Measurements from ENCODE around the gene TMA16.
"Not testable (repeated sequence)": the region's sequence is repeated elsewhere in the genome, so short reads cannot be mapped to it uniquely, and the experiment has no call there.

Gene TMA16

DNA sequence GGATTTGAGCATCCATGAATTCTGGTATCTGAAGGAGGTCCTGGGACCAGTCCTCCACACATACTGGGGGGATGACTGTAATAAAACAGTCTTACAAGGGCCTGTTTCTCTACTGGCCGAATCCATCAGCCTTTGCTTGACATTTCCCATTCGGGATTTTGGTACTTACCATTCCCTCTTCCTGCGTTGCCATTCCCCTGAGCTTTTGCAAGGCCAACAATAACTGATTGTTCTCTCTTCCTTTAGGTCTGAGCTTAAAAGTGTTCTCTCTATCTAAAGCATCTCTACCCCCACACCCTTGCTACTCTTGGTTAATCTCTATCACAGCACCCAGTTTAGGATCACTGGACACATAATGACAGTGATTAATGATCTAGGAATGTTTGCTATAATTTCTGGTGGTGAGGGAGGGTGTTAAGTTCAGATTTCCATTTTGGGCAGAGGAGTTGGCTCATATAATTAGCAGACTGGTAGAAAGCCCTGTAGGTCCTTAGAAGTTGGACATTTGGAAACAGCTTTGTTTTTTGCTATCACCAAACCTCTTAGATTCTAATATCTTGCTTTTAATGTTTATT lies 29.4 kb downstream of the TMA16 start:
- no peak for DNase-seq

DNA sequence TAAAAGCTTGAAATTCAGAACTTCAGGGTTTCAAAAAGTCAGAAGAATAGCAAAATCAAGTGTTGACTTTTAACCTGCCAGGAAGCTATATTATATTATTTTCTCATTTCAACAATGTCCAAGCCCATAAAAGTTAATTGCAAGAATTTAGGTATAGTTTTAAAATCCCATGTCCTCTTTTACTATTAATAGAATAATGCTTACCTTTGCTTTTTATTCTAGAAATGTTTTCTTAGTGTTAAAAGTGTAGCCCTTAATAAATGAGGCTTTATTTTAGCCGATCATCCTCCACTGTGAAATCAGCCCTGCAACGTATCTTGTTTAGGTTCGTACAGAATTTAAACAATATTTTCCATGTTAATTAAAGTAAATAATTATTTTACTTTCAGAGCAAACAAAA lies 31.5 kb downstream of the TMA16 start:
- DNase-seq = no peak

DNA sequence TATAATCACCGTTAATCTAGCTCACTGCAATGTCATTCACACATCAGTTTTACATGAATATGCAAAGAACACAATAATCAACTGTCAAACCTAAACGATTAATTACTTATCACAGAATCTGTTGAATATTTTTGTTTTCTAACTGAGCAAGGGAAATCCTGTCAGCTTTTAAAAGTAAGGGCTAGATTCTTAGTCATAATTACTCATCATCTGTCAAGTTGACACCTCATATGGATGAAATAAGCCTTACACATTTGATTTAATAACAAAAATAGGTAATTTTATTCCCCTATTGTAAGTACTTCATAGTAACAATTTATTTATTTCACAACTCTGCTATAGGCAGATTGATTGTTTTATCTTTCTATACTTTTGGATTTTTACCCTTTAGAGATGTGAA lies 32.7 kb downstream of the TMA16 start:
- no peak for DNase-seq

DNA sequence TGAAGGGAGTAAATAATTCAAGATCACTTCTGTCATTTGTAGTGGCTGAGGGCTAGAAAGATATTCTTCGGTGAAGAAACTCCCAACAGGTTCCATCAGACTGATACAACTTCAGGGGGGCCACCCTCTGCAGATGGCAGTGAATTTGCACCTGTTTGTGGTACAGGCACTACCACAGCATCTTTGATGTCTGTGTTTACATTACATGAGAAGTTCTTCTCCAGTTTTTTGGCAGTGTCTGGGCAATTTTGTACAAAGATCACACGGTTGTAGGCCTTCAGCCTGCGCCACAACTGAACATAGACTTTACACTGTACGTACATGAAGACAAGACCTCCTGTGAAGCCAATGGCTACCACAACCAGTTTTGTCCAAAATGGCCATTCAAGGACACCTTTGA lies 34.2 kb downstream of the TMA16 start:
- DNase-seq = no peak

GRCh38 chr4:163534056-163534455 lies 39.6 kb downstream of the TMA16 start:
- DNase-seq = no peak

- DNase-seq = no peak
These were observed 41.2 kb downstream of the TMA16 start for GRCh38 chr4:163535657-163536056.

DNA sequence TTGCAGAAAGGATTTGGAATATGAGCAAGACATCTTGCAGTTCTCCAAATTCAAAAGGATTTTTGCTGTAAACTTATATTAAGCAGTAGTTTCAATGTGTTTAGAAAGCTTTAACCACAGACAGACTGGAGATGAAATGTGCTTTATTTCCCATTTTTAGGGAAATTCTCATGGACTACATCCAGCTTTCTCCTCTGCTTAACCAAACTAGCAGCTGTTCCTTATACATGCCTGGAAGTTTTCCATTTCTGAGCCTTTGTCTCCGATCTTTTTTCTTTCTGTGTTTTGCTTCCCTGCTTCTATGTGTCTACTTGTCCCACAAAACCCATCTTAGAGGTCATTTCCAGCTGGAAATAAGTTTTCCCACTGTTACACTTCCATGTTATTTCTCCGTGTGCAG lies 41.6 kb downstream of the TMA16 start:
- peak in 1 of 2 donors; percentile 36 for DNase-seq

- DNase-seq = no peak
These were observed 42.6 kb downstream of the TMA16 start for GRCh38 chr4:163537114-163537513.

GRCh38 chr4:163538820-163539219 lies 44.3 kb downstream of the TMA16 start:
- DNase-seq = not testable (repeated sequence)

DNA sequence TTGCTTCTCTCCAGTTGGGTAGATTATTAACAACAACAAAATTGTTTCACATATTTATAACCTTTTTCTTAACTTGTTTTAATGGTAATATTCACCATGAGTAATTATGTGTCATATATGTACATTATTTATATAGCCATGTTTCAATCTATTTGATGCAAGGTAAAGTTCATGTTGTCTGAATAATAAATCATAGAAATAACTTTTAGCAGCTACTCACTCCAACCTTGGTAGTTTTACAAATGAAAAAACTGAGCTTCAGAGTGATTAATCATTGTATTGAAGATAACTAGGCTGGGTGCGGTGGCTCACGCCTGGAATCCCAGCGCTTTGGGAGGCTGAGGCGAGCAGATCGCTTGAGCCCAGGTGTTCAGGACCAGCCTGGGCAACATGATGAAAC lies 46.0 kb downstream of the TMA16 start:
- no peak for DNase-seq

DNA sequence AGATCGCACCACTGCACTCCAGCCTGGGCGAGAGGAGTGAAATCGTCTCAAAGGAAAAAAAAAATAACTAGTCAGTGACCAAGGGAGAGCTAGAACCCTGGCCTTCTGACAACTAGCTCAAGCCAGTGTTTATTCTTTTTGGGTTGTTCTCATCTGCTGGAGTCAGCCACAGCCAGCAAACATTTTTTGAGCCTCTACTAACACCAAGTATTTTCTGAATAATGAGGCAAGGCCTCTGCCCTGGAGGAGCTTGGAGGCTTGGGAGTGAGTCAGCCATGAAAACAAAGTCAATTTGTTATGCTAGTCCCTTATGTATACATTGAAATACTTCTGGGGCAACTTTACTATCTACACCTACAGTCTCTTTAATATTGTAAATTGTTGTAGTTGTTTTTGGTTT lies 46.5 kb downstream of the TMA16 start:
- no peak for DNase-seq

DNA sequence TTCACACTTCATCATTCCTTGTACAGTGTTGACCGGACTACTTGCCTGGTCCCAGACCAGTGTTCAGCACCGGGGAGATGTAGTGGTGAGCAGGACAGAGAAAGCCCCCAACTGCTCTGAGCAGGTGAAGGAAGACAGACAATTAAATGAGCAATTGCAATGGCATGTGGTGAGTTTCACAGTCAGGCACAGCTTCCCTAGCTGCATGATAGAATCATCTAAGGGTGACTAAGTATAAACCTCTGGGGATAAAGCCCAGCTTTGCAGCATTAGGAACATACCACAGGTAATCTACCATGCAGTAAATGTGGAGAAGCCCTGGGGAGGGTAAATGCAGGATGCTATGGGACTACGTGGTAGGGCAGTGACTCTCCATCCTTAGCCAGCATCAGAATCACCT lies 47.8 kb downstream of the TMA16 start:
- DNase-seq = no peak

GRCh38 chr4:163544407-163545038 lies 50.0 kb downstream of the TMA16 start:
- peak; percentile 24 to 61 for DNase-seq

DNA sequence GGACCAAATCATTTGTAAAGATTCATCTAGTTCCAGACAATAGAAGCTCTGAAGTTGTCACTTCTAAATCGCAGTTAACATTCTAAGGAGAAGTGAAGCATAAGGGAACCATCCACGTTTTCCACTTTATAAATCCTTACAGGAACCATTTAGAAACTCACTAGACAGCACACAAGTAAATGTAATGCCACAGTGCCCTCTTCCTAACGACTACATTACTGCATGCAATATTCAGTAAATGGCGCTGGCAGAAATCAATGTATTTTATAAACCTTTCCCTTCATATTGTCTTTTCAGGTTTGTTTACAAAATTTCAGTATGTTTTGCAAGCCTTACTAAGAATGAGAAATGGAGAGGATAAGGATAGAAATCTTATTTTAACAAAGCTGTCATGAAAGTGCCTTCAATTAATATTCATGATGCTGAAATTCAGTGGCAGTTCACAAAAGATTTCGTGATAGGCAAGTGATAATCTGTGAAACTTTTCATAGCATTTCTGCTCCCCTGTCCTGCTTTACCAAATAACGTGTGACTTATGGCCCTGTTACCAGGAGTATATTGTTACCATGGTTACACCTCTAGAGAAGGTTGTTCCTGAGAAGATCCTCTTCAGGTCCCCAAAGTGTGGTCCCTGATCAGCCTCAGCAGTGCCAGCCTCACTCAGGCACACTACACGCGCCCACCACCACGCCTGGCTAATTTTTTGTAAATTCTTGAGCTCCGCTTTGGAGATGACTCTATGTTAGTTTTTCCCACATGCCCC lies 54.2 kb downstream of the TMA16 start:
- peak in 1 of 2 donors; percentile 84 for DNase-seq

- DNase-seq = no peak
These were observed 56.4 kb downstream of the TMA16 start for GRCh38 chr4:163550869-163551267.

GRCh38 chr4:163553146-163553545 lies 58.7 kb downstream of the TMA16 start:
- no peak for DNase-seq

GRCh38 chr4:163554870-163555465 lies 60.5 kb downstream of the TMA16 start:
- DNase-seq = peak in 1 of 2 donors; percentile 60

GRCh38 chr4:163556177-163556576 lies 61.7 kb downstream of the TMA16 start:
- DNase-seq = peak in 1 of 2 donors; percentile 81

GRCh38 chr4:163556650-163557391 lies 62.3 kb downstream of the TMA16 start:
- no peak for DNase-seq

GRCh38 chr4:163558539-163559044 lies 64.1 kb downstream of the TMA16 start:
- no peak for DNase-seq

GRCh38 chr4:163562496-163562895 lies 68.0 kb downstream of the TMA16 start:
- DNase-seq = no peak

DNA sequence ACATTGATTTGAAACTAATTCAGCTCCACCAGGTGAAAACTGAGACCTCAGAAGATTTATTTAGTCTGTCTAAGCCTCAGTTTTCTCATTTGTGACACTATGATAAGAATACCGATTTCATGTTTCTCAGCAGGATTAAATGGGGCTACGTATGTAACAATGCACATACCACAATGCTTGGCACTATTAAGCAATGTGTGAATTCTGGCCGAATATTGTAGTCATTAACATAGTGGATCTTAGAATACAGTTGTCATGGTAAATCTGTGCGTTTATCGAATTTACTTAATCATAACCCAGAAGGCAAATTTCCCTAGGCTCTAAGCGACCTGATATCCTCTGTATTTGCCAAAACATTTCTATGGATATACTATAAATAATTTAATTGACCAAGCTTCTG lies 69.1 kb downstream of the TMA16 start:
- DNase-seq = no peak

GRCh38 chr4:163564221-163564720 lies 69.8 kb downstream of the TMA16 start:
- no peak for DNase-seq

All from hippocampal formation (tissue), 2 donors.